Ureter (tissue), 1 donor: ENCODE data around the gene TMEM121. TPM values are rescaled to one million over a fixed set of nuclear protein-coding genes. Genes with fewer than 3 reads are reported as not detected.
"Not testable (repeated sequence)": the region's sequence is repeated elsewhere in the genome, so short reads cannot be mapped to it uniquely, and the experiment has no call there.

ENCODE experiments used
- DNase-seq: peaks from one replicate; pipeline ENCODE4 v3.0.0-alpha.2; 2020; ENCODE audit warnings: low spot score
- total RNA-seq: library from RNA; stranded (reverse); gene quantifications from one replicate; pipeline ENCODE4 v1.2.4, GENCODE V29; 2023
- donor health status: DM: yes; HTN: yes; CAD: no.

The TMEM121 gene
- total RNA-seq, 1 donor from 2014 or later: 1.1 TPM

GRCh38 chr14:105547072-105547471 is 20.7 kb downstream of the TMEM121 start:
- DNase-seq: not testable (repeated sequence)

- no peak for DNase-seq
Observed at GRCh38 chr14:105547741-105548169, 21.4 kb downstream of the TMEM121 start.

DNA sequence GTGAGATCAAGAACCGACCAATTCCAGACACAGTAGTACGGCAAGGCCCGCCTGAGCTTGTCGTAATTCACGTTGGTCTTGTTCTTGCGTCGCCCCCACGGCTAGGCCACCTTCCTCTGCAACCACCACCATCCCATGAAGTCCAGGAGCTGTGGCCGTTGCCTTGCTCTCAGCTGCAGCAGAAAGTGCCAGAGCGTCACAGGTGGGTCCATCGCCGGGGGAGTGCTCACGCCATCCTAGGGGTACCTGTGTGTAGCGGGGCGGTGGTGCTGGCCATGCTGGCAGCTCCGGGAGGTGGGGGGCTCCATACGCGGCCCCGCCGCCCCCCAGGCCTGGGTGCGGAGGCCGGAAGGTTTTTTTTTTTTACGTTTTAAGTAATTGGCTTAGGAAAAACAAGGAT is 23.1 kb downstream of the TMEM121 start:
- DNase-seq: no peak

GRCh38 chr14:105554022-105554421 is 27.6 kb downstream of the TMEM121 start:
- no peak for DNase-seq

GRCh38 chr14:105554523-105554922 is 28.1 kb downstream of the TMEM121 start:
- DNase-seq: no peak

DNA sequence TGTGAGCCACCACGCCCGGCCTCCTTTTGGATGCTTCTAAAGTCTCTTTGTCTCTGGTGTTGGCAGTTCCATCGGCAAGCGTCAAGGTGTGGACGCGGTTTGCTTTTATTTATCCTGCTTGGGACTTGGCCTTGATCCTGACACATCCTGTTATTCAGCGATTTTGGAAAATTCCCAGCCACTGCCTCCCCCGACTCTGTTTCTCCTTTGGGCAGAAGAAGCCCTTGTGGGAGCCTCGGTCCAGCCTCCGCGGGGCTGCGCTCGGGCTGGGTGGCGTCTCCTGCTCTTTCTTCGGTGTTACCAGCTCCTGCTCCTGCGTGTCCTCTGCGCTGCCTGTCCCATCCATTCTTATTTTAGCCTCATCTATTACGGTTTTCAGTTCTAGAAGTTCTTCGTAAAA is 31.3 kb downstream of the TMEM121 start:
- DNase-seq: not testable (repeated sequence)

GRCh38 chr14:105558449-105559154 is 32.2 kb downstream of the TMEM121 start:
- not testable (repeated sequence) for DNase-seq

- not testable (repeated sequence) for DNase-seq
Observed at GRCh38 chr14:105559384-105560047, 33.1 kb downstream of the TMEM121 start.

DNA sequence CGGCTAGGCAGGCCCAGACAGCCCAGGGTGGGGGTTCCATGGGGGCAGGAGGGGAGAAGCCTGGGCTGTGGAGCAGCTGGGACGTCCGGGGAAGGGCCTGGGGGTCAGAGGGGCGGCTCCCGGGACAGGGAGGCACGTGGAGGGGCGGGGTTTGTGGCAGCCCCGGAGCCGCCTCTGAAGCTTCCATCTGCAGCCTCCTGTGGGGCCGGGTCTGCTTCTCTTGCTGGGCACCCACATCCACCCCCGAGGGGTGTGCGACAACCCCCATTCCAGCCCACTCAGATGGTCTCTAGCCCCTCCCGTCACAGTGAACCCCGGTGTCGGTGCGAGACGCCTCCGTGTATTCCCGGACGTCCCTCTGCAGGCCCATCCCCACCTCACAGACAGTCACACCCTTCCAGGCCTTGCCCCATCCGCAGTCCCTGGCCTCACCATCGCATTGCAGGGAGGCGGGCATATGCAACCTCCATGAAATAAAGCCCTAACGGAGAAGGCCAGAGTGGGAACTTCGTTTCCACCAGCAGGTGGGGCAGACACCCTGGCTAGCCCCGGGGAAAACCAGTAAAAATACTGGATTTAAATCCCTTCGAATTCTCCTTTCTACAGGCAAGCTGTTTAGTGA is 33.8 kb downstream of the TMEM121 start:
- not testable (repeated sequence) for DNase-seq

- DNase-seq: not testable (repeated sequence)
Observed at GRCh38 chr14:105561345-105561744, 35.0 kb downstream of the TMEM121 start.

DNA sequence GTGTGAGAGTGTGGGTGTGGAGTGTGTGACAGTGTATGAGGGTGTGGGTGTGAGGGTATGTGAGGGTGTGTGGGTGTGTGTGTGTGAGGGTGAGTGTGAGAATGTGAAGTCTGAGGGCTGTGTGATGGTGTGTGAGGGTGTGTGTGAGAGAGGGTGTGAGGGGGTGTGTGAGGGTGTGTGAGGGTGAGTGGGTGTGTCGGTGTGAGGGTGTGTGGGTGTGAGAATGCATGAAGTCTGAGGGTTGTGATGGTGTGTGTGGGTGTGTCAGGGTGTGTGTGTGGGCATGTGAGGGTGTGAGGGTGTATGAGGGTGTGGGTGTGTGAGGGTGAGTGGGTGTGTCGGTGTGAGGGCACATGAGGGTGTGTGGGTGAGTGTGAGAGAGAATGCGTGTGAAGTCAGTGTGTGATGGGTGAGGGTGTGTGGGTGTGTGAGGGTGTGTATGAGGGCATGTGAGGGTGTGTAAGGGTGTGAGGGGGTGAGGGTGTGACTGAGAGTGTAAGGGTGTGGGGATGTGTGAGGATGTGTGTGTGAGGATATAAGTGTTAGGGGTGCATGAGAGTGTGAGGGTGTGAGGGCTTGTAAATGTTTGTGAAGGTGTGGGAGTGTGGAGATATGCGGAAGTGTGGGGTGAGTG is 36.4 kb downstream of the TMEM121 start:
- DNase-seq: no peak

- no peak for DNase-seq
Observed at GRCh38 chr14:105563347-105563737, 37.0 kb downstream of the TMEM121 start.

GRCh38 chr14:105564536-105564935 is 38.2 kb downstream of the TMEM121 start:
- not testable (repeated sequence) for DNase-seq

DNA sequence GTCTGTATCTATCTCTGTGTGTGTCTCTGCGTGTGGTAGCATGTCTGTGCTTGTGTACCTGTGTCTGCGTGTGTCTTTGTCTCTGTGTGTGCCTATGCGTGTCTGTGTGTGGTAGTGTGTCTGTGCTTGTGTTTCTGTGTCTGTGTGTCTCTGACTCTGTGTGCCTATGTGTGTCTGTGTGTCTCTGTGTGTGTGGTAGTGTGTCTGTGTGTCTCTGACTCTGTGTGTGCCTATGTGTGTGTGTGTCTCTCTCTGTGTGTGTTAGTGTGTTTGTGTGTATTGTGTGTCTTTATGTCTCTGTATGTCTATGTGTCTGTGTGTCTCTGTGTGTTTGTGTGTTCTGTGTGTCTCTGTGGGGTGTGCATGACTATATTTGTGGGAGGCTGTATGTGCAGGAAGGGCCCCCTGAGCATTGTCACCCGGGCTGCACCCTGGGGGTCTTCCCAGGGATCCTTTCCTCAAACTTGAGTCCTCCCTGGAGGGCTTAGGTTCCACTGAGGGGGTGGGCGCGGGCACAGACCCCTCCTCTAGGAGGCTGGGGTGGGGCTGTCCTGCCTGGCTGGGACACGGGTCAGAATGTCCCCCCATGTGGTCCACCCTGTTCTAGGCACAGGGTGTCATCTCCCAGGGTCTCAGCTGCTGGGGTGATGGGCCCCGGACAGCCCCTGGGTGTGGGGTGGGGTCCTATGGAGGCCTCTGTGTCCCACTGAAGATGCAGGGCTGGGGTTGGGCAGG is 39.0 kb downstream of the TMEM121 start:
- DNase-seq: not testable (repeated sequence)

GRCh38 chr14:105566248-105567163 is 40.1 kb downstream of the TMEM121 start:
- not testable (repeated sequence) for DNase-seq

DNA sequence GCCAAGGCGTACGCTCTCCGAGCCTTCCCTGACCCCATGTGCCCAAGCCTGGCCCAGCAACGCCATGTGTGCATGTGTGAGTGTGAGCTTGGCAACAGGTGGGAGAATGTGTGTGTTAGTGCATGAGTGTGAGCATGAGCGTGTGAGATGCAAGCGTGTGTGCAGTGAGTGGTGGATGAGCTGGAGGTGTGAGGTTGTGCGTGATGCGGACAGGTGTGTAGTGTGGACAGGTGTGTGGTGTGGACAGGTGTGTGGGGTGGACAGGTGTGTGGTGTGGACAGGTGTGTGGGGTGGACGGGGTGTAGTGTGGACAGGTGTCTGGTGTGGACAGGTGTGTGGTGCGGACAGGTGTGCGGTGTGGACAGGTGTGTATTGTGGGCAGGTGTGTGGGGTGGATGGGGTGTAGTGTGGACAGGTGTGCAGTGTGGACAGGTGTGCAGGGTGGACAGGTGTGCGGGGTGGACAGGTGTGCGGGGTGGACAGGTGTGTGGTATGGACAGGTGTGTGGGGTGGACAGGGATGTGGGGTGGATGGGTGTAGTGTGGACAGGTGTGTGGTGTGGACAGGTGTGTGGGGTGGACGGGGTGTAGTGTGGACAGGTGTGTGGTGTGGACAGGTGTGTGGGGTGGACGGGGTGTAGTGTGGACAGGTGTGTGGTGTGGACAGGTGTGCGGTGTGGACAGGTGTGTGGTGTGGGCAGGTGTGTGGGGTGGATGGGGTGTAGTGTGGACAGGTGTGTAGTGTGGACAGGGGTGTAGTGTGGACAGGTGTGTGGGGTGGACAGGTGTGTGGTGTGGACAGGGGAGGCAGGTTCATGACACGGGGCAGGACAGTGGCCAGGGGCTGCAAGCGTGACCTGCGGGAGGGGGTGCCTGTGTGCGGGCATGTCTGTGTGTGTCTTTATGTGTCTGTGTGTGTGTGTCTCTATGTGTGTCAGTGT is 41.1 kb downstream of the TMEM121 start:
- not testable (repeated sequence) for DNase-seq

- not testable (repeated sequence) for DNase-seq
Observed at GRCh38 chr14:105568140-105568843, 41.9 kb downstream of the TMEM121 start.

DNA sequence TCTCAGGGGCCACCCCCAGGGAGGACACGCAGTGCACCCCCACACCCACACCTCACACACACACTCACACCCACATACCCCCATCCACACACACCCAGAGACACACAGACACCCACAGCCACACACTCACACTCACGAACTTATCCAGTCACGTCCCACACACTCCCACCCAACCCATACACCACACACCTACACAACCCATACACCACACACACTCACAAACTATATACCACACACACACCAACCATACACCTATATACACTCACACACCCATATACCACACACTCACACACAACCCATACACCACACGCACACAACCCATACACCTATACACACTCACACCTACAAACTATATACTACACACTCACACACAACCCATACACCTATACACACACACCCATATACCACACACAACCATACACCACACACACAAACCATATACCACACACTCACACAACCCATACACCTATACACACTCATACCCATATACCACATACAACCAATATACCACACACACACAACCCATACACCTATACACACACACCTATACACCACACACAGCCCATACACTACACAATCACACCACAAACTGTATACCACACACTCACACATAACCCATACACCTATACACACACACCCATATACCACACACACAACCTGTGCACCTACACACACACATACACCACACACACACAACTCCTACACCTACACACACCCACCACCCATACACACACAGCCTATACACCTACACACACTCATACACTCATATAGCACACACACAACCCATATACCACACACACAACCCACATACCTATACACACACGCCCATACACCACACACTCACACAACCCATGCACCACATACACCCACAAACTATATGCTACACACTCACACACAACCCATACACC is 42.7 kb downstream of the TMEM121 start:
- no peak for DNase-seq
